Measurements from ENCODE around the gene AKAP8L.
A peak's percentile ranks its signal among the peaks of the same experiment; 100 is the strongest.
"Not testable (repeated sequence)": the region's sequence is repeated elsewhere in the genome, so short reads cannot be mapped to it uniquely, and the experiment has no call there.

Gene AKAP8L

DNA sequence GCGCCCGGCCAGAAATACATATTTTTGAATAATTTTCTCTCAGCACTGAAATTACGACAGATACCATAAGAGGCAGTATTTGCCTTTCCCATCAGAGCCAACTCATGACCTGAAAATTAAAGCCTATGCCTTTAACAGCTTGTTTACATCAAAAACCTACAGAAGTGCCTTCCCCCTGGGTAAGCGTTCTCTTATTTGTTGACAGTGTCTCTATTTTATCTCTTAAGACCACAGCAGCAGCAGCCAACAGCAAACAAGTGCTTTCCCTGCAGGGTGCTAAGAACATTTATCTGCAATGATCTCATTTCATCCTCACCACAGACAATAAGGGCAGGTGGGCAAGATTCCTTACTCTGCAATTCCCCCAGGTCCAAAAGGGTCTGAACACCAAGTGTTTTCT, 6.0 kb downstream of the AKAP8L start:
- no peak for DNase-seq

DNA sequence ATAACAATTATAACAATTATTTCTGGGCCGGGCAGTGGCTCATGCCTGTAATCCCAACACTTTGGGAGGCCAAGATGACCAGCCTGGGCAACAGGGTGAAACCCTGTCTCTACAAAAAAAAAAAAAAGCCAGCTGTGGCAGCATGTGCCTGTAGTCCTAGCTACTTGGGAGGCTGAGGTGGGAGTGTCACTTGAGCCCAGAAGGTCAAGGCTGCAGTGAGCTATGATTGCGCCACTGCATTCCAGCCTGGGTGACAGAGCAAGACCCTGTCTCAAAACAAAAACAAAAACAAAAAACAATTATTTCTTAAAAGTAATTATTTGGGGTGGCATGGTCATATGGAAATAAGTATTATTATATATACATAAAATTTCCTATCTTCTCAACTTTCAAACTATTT, 7.4 kb downstream of the AKAP8L start:
- not testable (repeated sequence) for DNase-seq

DNA sequence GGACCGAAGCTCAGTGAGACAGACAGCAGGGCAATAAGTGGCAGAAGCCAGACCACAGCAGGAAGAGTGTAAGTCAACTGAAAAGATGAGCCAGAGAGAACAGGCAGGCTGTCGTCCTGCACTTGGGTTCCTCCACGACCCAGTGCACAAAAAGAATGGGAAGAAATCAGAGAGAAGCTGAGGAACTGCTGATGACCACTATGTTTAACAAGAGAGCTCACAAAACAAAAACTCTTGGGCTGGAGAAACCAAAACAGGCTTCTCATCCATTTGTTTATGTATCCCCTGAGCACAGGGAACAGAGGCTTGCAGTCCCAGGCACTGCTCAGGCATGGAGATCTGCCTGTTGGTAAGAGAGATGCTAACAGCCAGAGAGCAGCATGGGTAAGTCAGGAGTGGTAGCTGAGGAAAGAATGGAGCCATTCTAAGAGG, 14.0 kb downstream of the AKAP8L start:
- no peak for DNase-seq

DNA sequence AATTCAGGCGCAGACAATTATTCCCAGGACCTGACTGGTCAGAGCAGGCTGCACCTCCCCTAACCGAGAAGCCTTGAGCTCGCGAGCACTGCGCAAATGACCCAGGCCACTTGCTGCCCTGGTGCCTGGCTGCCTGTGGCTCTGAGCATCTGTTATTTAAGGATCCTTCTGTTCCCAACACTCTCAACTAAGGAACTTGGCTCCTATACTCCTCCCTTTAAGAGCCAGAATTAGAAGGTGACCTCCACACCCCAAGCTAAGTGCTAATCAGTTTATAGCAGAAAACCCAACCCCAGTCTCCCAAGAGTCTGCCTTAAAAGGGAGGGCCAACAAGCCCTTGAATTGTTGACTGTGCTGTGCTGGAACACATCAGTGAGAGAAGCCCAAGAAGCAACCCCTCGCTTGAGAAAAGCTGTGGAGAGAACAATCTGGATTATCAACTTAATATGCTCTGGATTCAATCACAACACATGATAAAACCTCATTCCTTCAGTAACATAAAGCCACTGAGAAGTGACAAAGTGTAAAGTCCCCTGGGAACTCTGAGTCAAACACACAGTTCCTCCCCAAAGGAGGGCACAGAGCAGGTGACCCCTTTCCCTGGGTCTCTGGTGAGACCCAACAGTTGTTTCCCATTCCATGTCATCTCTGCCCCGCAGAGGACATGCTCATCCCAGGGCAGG, 14.6 kb downstream of the AKAP8L start:
- DNase-seq = no peak

- DNase-seq = no peak
Measured at GRCh38 chr19:15403151-15403531, 15.6 kb downstream of the AKAP8L start.

- no peak for DNase-seq
Measured at GRCh38 chr19:15402411-15403150, 16.2 kb downstream of the AKAP8L start.

DNA sequence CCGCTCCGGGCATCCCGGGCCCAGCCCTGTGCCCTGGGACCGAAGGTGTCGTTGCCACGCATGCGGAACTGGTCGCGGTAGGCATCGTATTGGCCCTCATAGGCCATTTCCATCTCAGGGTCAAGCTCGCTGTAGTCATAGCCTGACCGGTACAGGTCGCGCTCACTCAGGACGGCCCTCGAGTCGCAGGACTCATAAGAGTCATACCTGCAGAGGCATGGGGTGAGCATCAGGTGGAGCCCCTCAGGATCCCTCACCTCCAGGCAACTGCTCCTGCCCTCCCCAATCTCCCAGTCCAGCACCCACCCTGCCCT, 17.4 kb downstream of the AKAP8L start:
- DNase-seq = no peak

- no peak for DNase-seq
Measured at GRCh38 chr19:15400521-15401396, 18.0 kb downstream of the AKAP8L start.

GRCh38 chr19:15399635-15400034, 19.2 kb downstream of the AKAP8L start:
- no peak for DNase-seq

DNA sequence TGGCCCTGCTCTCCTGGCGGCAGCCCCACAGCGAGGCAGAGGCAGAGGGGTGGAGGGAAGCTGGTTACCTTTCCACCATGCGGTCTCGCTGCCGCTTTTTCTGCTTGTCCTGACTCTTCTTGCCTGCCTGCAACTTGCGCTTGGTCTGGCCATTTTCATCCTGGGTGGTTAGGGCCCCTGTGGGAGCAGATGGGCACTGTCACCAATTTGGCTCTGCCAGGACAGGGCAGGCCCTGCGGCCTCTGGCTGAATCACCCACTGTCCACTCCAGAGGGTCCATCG, 19.6 kb downstream of the AKAP8L start:
- DNase-seq = no peak

DNA sequence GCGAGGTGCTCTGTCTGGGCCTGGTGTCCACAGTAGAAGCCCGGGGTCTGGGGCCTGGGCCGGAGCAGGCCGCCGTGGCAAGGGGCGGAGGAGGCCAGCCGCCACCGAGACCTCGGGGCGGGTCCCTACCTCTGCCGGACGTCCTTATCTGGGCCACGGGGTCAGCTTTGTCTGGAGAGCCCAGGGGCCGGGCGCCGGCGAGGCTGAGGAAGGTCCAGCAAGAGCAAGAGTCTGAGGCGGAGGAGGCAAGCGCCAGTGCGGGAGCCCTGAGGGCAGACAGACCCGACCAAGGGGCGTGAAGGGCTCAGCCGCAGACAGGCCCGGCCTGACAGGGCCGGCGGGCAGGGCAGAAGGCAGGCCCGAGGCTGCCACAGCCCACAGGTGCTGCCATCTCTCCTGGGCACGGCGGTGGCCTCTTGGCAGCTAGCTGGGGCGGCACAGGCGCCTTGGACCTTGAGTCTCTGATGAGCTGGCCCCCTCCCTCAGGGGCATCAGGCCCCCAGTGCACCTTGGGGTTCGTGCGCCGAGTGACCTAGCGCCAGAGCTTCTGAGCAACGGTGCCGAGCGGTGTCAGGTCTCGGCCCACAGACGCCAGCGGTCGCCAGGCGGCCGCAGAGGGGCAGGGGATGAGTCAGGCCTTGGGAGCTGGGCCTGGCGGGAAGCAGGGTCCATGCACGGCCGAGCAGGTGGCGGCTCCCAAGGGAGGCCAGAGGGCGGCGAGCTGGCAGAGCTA, 20.1 kb downstream of the AKAP8L start:
- DNase-seq = no peak

GRCh38 chr19:15397782-15398181, 21.0 kb downstream of the AKAP8L start:
- DNase-seq = no peak

GRCh38 chr19:15397236-15397635, 21.6 kb downstream of the AKAP8L start:
- DNase-seq = no peak

DNA sequence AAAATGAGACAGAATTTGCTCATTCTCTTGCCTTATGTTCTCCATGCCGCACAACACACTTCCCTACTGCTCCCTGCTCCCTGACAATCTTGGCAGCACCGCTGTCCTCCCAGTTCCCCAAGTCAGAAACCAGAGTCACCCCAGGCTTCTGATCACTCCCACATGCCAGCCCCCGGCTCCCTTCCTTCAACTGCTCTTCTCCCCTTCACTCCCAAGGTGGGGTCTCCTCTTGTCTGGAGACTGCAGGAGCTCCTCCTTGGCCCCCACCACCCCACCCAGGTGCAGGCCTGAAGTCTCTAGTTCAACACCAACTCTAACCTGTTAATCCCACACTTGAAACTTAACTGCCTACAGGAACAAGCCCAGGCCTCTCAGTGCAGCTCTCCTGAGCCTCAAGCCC, 22.4 kb downstream of the AKAP8L start:
- no peak for DNase-seq

DNA sequence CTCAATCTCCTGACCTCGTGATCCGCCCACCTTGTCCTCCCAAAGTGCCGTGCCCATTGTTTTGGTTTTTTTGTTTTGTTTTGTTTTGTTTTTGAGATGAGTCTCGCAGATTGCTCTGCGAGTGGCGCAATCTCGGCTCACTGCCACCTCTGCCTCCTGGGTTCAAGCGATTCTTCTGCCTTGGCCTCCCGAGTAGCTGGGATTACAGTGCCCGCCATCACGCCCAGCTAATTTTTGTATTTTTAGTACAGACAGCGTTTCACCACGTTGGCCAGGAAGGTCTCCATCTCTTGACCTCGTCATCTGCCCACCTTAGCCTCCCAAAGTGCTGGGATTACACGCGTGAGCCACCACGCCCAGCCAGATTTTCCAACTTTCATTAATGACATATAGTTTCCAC, 23.5 kb downstream of the AKAP8L start:
- not testable (repeated sequence) for DNase-seq

GRCh38 chr19:15394426-15394825, 24.4 kb downstream of the AKAP8L start:
- no peak for DNase-seq

DNA sequence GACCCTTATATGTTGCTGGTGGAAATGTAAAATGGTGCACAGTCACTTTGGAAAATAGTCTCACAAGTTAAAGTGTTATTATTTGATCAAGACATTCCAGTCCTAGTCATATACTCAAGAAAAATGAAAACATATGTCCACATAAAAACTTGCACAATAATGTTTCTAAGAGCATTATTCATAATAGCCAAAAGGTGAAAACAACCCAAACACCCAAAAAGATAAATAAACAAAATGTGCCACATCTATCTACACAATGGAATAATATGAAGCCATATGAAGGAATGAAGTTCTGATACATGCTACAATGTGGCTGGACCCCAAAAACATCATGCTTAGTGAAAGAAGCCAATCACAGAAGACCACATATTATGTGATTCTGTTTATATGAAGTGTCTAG, 24.8 kb downstream of the AKAP8L start:
- no peak for DNase-seq

DNA sequence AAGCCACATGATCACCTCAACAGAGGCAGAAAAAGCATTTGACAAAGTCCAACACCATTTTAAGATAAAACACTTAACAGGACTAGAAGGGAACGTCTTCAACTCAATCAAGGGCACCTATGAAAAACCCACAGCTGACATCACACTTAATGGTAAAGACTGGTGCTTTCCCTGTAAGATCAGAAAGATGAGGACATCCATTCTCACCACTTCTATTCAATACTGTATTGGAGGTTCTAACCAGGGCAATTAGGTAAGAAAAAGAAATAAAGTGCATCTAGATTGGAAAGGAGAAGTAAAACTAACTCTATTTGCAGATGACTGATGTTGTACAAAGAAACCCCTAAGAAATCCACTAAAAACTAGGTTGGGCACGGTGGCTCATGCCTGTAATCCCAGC, 28.0 kb downstream of the AKAP8L start:
- no peak for DNase-seq

DNA sequence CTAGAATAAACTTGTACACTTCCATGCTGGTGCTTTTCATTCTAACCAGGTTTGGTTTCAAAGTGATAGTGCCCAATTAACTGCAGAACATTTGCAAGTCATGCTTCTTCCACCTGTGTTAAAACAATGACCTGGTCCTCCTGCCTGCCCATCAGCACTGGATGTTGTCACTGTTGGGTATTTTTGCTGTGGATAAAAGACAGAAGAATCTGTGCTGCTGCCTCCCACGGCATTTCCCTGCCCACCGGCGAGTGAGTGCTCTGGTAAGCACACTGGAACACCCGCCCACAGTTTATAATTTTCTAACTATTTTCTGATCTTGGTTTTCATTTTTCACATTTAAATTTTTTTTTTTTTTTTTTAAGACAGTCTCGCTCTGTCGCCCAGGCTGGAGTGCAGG, 36.9 kb downstream of the AKAP8L start:
- DNase-seq = no peak

GRCh38 chr19:15381429-15381828, 37.4 kb downstream of the AKAP8L start:
- no peak for DNase-seq

GRCh38 chr19:15379999-15380647, 38.7 kb downstream of the AKAP8L start:
- no peak for DNase-seq

DNA sequence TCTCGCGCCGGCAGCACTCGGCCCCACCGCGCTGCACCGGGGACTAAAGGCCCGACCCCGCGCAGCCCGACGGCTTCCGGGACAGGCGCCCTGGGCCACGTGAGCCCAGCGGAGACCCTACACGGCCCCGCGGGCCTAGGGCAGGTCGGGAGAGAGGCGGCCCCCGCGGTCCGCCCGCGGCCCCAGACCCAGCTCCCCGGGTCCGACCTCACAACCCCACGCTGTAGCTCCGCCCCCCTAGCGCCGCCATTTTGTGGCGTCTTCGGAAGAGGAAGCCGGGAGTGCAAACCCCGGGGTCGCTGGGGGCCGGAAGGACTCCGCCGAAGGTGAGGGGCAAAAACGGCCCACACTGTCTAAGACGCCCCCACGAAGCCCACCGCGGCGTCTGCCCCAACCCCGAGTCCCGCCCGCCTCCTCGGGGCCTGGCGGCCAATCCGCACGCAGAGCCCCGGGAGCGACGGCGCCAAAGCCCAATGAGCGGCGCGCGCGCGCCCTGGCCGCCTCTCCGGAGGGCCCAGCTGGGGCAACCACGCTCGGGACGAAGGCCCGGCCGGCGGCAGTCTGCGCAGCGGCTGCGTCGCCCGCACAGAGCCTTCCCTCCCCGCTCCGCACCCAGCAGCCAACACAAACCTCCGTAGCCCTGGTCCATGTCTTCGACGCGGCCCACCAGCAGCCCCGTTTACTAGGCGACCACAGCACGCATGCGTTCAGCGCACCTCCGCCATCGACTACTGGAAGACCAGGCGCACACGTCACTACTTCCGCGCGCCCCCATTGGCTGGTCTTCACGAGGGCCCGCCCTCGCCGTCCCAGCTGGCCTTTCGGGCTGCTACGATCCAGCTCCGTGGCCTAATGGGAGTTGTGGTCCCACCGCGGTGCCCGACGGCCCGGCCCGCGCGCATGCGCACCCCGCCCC, 39.4 kb downstream of the AKAP8L start, which contains the start of gene AKAP8:
TSS of gene AKAP8 (minus strand) at position 705 of the 916 bp plus-strand sequence. CDS start at position 649, 56 bp downstream.
- DNase-seq = peak; percentile 99

Data from CD4-positive, alpha-beta T cell treated with Interleukin-21 for 1 hour (primary cell).